ENCODE results near the gene TMEM108. TPM values are rescaled to one million over a fixed set of nuclear protein-coding genes. Genes with fewer than 3 reads are reported as not detected.

TMEM108 gene
- total RNA-seq, 1 experiment from 2014 or later: 0.69 TPM

GRCh38 chr3:133277813-133278212 lies 239.6 kb downstream of the TMEM108 start:
- peak; percentile 32 for DNase-seq (ENCODE audit: low read depth)

- DNase-seq (ENCODE audit: low read depth): no peak
These were observed 240.3 kb downstream of the TMEM108 start for GRCh38 chr3:133278260-133279043.

- no peak for DNase-seq (ENCODE audit: low read depth)
These were observed 242.4 kb downstream of the TMEM108 start for GRCh38 chr3:133280586-133280985.

GRCh38 chr3:133282236-133282635 lies 244.0 kb downstream of the TMEM108 start:
- no peak for DNase-seq (ENCODE audit: low read depth)

GRCh38 chr3:133283958-133284807 lies 246.0 kb downstream of the TMEM108 start:
- peak; percentile 48 for DNase-seq (ENCODE audit: low read depth)

- DNase-seq (ENCODE audit: low read depth): no peak
These were observed 251.1 kb downstream of the TMEM108 start for GRCh38 chr3:133289322-133289721.

- peak; percentile 33 for DNase-seq (ENCODE audit: low read depth)
These were observed 254.1 kb downstream of the TMEM108 start for GRCh38 chr3:133292296-133292695.

- DNase-seq (ENCODE audit: low read depth): peak; percentile 57
These were observed 255.4 kb downstream of the TMEM108 start for GRCh38 chr3:133293397-133294110.

GRCh38 chr3:133294253-133294652 lies 256.1 kb downstream of the TMEM108 start:
- DNase-seq (ENCODE audit: low read depth): peak; percentile 35

GRCh38 chr3:133295199-133295901 lies 257.2 kb downstream of the TMEM108 start:
- DNase-seq (ENCODE audit: low read depth): peak; percentile 93

GRCh38 chr3:133295944-133296917 lies 258.0 kb downstream of the TMEM108 start:
- DNase-seq (ENCODE audit: low read depth): no peak

- DNase-seq (ENCODE audit: low read depth): no peak
These were observed 258.8 kb downstream of the TMEM108 start for GRCh38 chr3:133296981-133297380.

- no peak for DNase-seq (ENCODE audit: low read depth)
These were observed 261.9 kb downstream of the TMEM108 start for GRCh38 chr3:133300102-133300501.

GRCh38 chr3:133301194-133301593 lies 263.0 kb downstream of the TMEM108 start:
- peak; percentile 97 for DNase-seq (ENCODE audit: low read depth)

GRCh38 chr3:133301731-133302130 lies 263.5 kb downstream of the TMEM108 start:
- no peak for DNase-seq (ENCODE audit: low read depth)

- peak; percentile 43 for DNase-seq (ENCODE audit: low read depth)
These were observed 265.2 kb downstream of the TMEM108 start for GRCh38 chr3:133303430-133303829.

GRCh38 chr3:133317866-133318265 lies 279.7 kb downstream of the TMEM108 start:
- DNase-seq (ENCODE audit: low read depth): no peak

GRCh38 chr3:133328373-133328772 lies 290.2 kb downstream of the TMEM108 start:
- DNase-seq (ENCODE audit: low read depth): no peak

GRCh38 chr3:133329626-133330025 lies 291.4 kb downstream of the TMEM108 start:
- no peak for DNase-seq (ENCODE audit: low read depth)

- DNase-seq (ENCODE audit: low read depth): no peak
These were observed 291.9 kb downstream of the TMEM108 start for GRCh38 chr3:133330065-133330464.
